H9 (cell line): ENCODE data around the gene SIX3. TPM values are rescaled to one million over a fixed set of nuclear protein-coding genes. Genes with fewer than 3 reads are reported as not detected.

Experiments used
- DNase-seq: peaks from one replicate; pipeline ENCODE4 v3.0.0-alpha.2; 2017
- H2AFZ ChIP-seq: one replicate; pipeline ENCODE4 v1.6.1; 2013; ENCODE audit warnings: mild to moderate bottlenecking, low read length, control low read depth, moderate library complexity
- H2AK5ac ChIP-seq: 2 replicates; pipeline ENCODE4 v1.6.1; 2013; ENCODE audit warnings: low read length, control low read depth, mixed read lengths; ENCODE audit not compliant: insufficient read length
- H2BK120ac ChIP-seq: one replicate; pipeline ENCODE4 v1.6.1; 2013; ENCODE audit warnings: low read depth, mild to moderate bottlenecking, low read length, control low read depth, inconsistent platforms; ENCODE audit not compliant: poor library complexity, severe bottlenecking
- H2BK12ac ChIP-seq: 2 replicates; pipeline ENCODE4 v1.6.1; 2013; ENCODE audit warnings: low read length, control low read depth, mixed read lengths, low read depth; ENCODE audit not compliant: insufficient read length
- H2BK15ac ChIP-seq: 2 replicates; pipeline ENCODE4 v1.6.1; 2013; ENCODE audit warnings: low read depth, low read length, control low read depth
- H2BK20ac ChIP-seq: one replicate; pipeline ENCODE4 v1.6.1; 2013; ENCODE audit warnings: low read depth, mild to moderate bottlenecking, low read length, control low read depth, inconsistent platforms; ENCODE audit not compliant: poor library complexity, severe bottlenecking
- H2BK5ac ChIP-seq: 2 replicates; pipeline ENCODE4 v1.6.1; 2013; ENCODE audit warnings: low read length, control low read depth, mixed read lengths; ENCODE audit not compliant: insufficient read length
- H3K14ac ChIP-seq: 2 replicates; pipeline ENCODE4 v1.6.1; 2013; ENCODE audit warnings: low read length, control low read depth; ENCODE audit not compliant: insufficient read depth
- H3K18ac ChIP-seq: 2 replicates; pipeline ENCODE4 v1.6.1; 2013; ENCODE audit warnings: low read depth, mild to moderate bottlenecking, mixed read lengths, low read length, control low read depth; ENCODE audit not compliant: insufficient read length
- H3K23ac ChIP-seq: 2 replicates; pipeline ENCODE4 v1.6.1; 2013; ENCODE audit warnings: low read length, control low read depth, mixed read lengths, low read depth; ENCODE audit not compliant: insufficient read length
- H3K23me2 ChIP-seq: 2 replicates; pipeline ENCODE4 v1.6.1; 2013; ENCODE audit warnings: low read depth, mild to moderate bottlenecking, mixed read lengths, low read length, control low read depth; ENCODE audit not compliant: insufficient read length, poor library complexity, severe bottlenecking
- H3K27ac ChIP-seq: 2 replicates; pipeline ENCODE4 v1.5.1; 2013; ENCODE audit warnings: low read length, control low read depth, mixed read lengths, low read depth; ENCODE audit not compliant: insufficient read length
- H3K27me3 ChIP-seq: 2 replicates; pipeline ENCODE4 v1.6.1; 2013; ENCODE audit warnings: low read length, control low read depth, inconsistent platforms; ENCODE audit not compliant: insufficient read depth
- H3K4ac ChIP-seq: 2 replicates; pipeline ENCODE4 v1.6.1; 2013; ENCODE audit warnings: low read depth, mild to moderate bottlenecking, control low read depth, inconsistent platforms, low read length, moderate library complexity
- H3K4me1 ChIP-seq: 2 replicates; pipeline ENCODE4 v1.6.1; 2013; ENCODE audit warnings: low read length, control low read depth, inconsistent platforms; ENCODE audit not compliant: insufficient read depth
- H3K4me2 ChIP-seq: 2 replicates; pipeline ENCODE4 v1.6.1; 2013; ENCODE audit warnings: low read length, control low read depth, mixed read lengths; ENCODE audit not compliant: insufficient read length, insufficient read depth
- H3K56ac ChIP-seq: 2 replicates; pipeline ENCODE4 v1.6.1; 2013; ENCODE audit warnings: low read depth, mild to moderate bottlenecking, mixed read lengths, low read length, control low read depth; ENCODE audit not compliant: insufficient read length
- H3K79me1 ChIP-seq: 2 replicates; pipeline ENCODE4 v1.6.1; 2013; ENCODE audit warnings: low read depth, mild to moderate bottlenecking, moderate library complexity, low read length, control low read depth, inconsistent platforms; ENCODE audit not compliant: insufficient read depth, poor library complexity, severe bottlenecking
- H3K79me2 ChIP-seq: 2 replicates; pipeline ENCODE4 v1.6.1; 2013; ENCODE audit warnings: low read length, control low read depth, inconsistent platforms; ENCODE audit not compliant: insufficient read depth
- H3K9ac ChIP-seq: 2 replicates; pipeline ENCODE4 v1.6.1; 2013; ENCODE audit warnings: low read length, control low read depth, mixed read lengths; ENCODE audit not compliant: insufficient read length; ENCODE audit errors: extremely low read depth
- H3K9me3 ChIP-seq: one replicate; pipeline ENCODE4 v1.6.1; 2013; ENCODE audit warnings: low read depth, low read length, inconsistent platforms; ENCODE audit not compliant: control insufficient read depth
- H3T11ph ChIP-seq: one replicate; pipeline ENCODE4 v1.6.1; 2013; ENCODE audit warnings: mild to moderate bottlenecking, low read length, control low read depth, inconsistent platforms
- H4K20me1 ChIP-seq: one replicate; pipeline ENCODE4 v1.6.1; 2013; ENCODE audit not compliant: control insufficient read depth, insufficient read length, insufficient read depth
- H4K5ac ChIP-seq: 2 replicates; pipeline ENCODE4 v1.6.1; 2013; ENCODE audit warnings: low read depth, mild to moderate bottlenecking, mixed read lengths, low read length, control low read depth; ENCODE audit not compliant: insufficient read length
- H4K8ac ChIP-seq: replicated peaks from 2 replicates; pipeline ENCODE4 v1.6.1; 2013; ENCODE audit warnings: low read length, control low read depth, mixed read lengths, low read depth; ENCODE audit not compliant: insufficient read length
- H4K91ac ChIP-seq: 2 replicates; pipeline ENCODE4 v1.6.1; 2013; ENCODE audit warnings: low read depth, mild to moderate bottlenecking, moderate library complexity, mixed read lengths, low read length, control low read depth; ENCODE audit not compliant: insufficient read length
- H3K27ac Mint-ChIP-seq, 3 experiments: 2 replicates in 2 of 3; 3 replicates in 1 of 3; pipeline ENCODE4 v1.8.0; 2020 to 2021; ENCODE audit warnings: mixed read lengths in 3 of 3, mild to moderate bottlenecking in 1 of 3, moderate library complexity in 1 of 3
- H3K27me3 Mint-ChIP-seq: 2 replicates; pipeline ENCODE4 v1.8.0; 2021; ENCODE audit warnings: low read depth, mild to moderate bottlenecking, moderate library complexity, mixed read lengths
- H3K36me3 Mint-ChIP-seq, 3 experiments: 2 replicates in 2 of 3; 3 replicates in 1 of 3; pipeline ENCODE4 v1.8.0; 2020 to 2021; ENCODE audit warnings: low read depth in 3 of 3, mixed read lengths in 3 of 3; ENCODE audit not compliant: insufficient read depth in 1 of 3
- H3K4me1 Mint-ChIP-seq, 2 experiments: 2 replicates each; pipeline ENCODE4 v1.8.0; 2020; ENCODE audit warnings: mixed read lengths in 2 of 2
- H3K4me3 Mint-ChIP-seq, 2 experiments: 2 replicates in 1 of 2; 3 replicates in 1 of 2; pipeline ENCODE4 v1.8.0; 2020 to 2021; ENCODE audit warnings: mild to moderate bottlenecking in 2 of 2, mixed read lengths in 2 of 2, moderate library complexity in 1 of 2
- H3K9me3 Mint-ChIP-seq, 2 experiments: 2 replicates in 1 of 2; 3 replicates in 1 of 2; pipeline ENCODE4 v1.8.0; 2020; ENCODE audit warnings: mild to moderate bottlenecking in 2 of 2, mixed read lengths in 2 of 2, moderate library complexity in 1 of 2
- CTCF ChIP-seq: fragments of 200-600 bp; sonication (generic); conservative IDR thresholded peaks from 3 replicates; pipeline ENCODE4 v1.8.0; 2021; ENCODE audit warnings: antibody characterized with exemption, mild to moderate bottlenecking
- WGBS: extraction: QIAGEN DNeasy Blood & Tissue Kit; methylation state at CpG from one replicate; pipeline ENCODE4 v1.1.7; 2013; ENCODE audit warnings: missing lambda C conversion rate, low lambda C conversion rate, mixed read lengths; ENCODE audit not compliant: insufficient read length; ENCODE audit errors: extremely low coverage; 5-methylcytosine and 5-hydroxymethylcytosine counted together
- total RNA-seq: library from RNA; stranded (reverse); gene quantifications from 2 replicates; pipeline ENCODE4 v1.2.1, GENCODE V29; 2021

The SIX3 gene
- total RNA-seq, 1 experiment from 2014 or later, result 0.55 TPM

- Mint-ChIP-seq H3K4me3 (no peak overlapping the region), H3K27me3 (peaks cover 59% of the 10 kb centered on the region), H3K4me1 (peaks cover 14% of the 10 kb centered on the region in 2 experiments), H3K36me3 (no peaks in the 10 kb centered on the region; a peak in 1 of 7 replicates), H3K9me3 (no peaks in the 10 kb centered on the region), H3K27ac (no peak overlapping the region)
- Histone ChIP-seq H3K27me3 (no peaks in the 10 kb centered on the region; the same call in 1 of the 2 replicates), H3K14ac (no peak overlapping the region), H2AK5ac (no peak overlapping the region), H4K8ac (no peak overlapping the region), H3K23me2 (no peaks in the 10 kb centered on the region), H2BK20ac (no peak overlapping the region), H3K4me2 (no peak overlapping the region), H3K79me2 (no peaks in the 10 kb centered on the region), H2BK12ac (no peak overlapping the region), H2BK120ac (no peak overlapping the region), H4K20me1 (no peaks in the 10 kb centered on the region), H3K4ac (no peak overlapping the region), H3K27ac (no peak overlapping the region), H3K4me1 (no peaks in the 10 kb centered on the region), H3K9me3 (no peaks in the 10 kb centered on the region), H2BK5ac (no peak overlapping the region), H2BK15ac (no peak overlapping the region), H3K56ac (no peak overlapping the region), H3K79me1 (no peaks in the 10 kb centered on the region), H3K9ac (no peak overlapping the region), H3T11ph (no peak overlapping the region), H3K23ac (no peak overlapping the region), H2AFZ (no peak overlapping the region), H4K5ac (no peak overlapping the region), H3K18ac (no peak overlapping the region), H4K91ac (no peak overlapping the region)
- 100% methylated on average over 1 of the region's 4 CpGs for WGBS
- DNase-seq, result no peak
- TF ChIP-seq CTCF, result no peak
These were observed 23.3 kb upstream of the SIX3 start for GRCh38 chr2:44918095-44918775.
